Spleen (tissue), 7 donors: Measurements from ENCODE around the gene SLC26A11.

Source experiments
- POLR2A ChIP-seq, 3 donors: fragments of 450-650 bp; IDR thresholded peaks; one replicate each; pipeline ENCODE4 v1.5.1; 2017; ENCODE audit warnings: antibody characterized with exemption in 3 of 3, mild to moderate bottlenecking in 1 of 3
- POLR2AphosphoS5 ChIP-seq, 3 donors: sonication (generic); formaldehyde crosslinking; IDR thresholded peaks; one replicate each; pipeline ENCODE4 v1.5.1; 2017; ENCODE audit warnings: antibody characterized with exemption in 3 of 3
- TF ChIP-seq, protein P1 (sequence below), 11 experiments: fragments of 200-600 bp in 7 of 11; fragments of 450-650 bp in 4 of 11; sonication (generic) in 4 of 11; IDR thresholded peaks in 8 of 11; conservative IDR thresholded peaks in 3 of 11; 1 replicate in 7 of 11; 2 replicates in 4 of 11; pipeline versions ENCODE4 v1.4.0 to v1.8.0; 2016 to 2021; ENCODE audit warnings: antibody characterized with exemption in 11 of 11, inconsistent platforms in 4 of 11, mild to moderate bottlenecking in 1 of 11
- donor health status: DM: no; HTN: no; CAD: no; lungs with moderate emphysema.
- donor health status: DM: no; HTN: no; CAD: no.
- donor health status: DM: no; HTN: no; CAD: no.

DNA sequence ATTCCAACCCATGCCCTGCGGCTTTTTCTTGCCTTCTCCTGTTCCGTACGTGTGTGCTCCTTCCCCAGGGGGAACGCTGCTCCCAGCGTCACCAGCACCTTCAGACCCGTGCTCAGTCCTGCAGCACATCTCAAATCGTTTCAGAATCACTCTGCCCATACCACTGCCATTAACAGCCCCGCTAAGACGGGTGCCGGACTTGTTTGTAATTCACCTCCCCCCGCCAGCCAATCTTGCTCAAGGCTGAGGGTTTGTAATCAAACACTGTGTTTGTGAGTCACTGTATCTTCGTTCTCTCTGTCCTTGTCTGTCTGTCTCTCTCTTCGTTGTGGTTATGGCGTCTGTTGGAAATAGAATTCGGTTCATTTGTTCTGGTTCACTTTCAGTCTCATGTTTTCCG is 33.1 kb upstream of the SLC26A11 start:
- TF ChIP-seq, protein P1, sequence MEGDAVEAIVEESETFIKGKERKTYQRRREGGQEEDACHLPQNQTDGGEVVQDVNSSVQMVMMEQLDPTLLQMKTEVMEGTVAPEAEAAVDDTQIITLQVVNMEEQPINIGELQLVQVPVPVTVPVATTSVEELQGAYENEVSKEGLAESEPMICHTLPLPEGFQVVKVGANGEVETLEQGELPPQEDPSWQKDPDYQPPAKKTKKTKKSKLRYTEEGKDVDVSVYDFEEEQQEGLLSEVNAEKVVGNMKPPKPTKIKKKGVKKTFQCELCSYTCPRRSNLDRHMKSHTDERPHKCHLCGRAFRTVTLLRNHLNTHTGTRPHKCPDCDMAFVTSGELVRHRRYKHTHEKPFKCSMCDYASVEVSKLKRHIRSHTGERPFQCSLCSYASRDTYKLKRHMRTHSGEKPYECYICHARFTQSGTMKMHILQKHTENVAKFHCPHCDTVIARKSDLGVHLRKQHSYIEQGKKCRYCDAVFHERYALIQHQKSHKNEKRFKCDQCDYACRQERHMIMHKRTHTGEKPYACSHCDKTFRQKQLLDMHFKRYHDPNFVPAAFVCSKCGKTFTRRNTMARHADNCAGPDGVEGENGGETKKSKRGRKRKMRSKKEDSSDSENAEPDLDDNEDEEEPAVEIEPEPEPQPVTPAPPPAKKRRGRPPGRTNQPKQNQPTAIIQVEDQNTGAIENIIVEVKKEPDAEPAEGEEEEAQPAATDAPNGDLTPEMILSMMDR (IDR thresholded peaks at IDR 0.05 in 8 of 11, conservative IDR thresholded peaks at IDR 0.05 in 3 of 11): no peak
- no peak for TF ChIP-seq POLR2A (IDR thresholded peaks at IDR 0.05)
- no peak for TF ChIP-seq POLR2AphosphoS5 (IDR thresholded peaks at IDR 0.05)
